Thyroid gland (tissue), 4 donors: Measurements from ENCODE around the gene CD19.

Source experiments
- POLR2A ChIP-seq, 2 donors: fragments of 450-650 bp; IDR thresholded peaks; one replicate each; pipeline ENCODE4 v1.6.1; 2017; ENCODE audit warnings: antibody characterized with exemption in 2 of 2, mild to moderate bottlenecking in 2 of 2, moderate library complexity in 1 of 2
- TF ChIP-seq, protein P1 (sequence below), 6 experiments: fragments of 200-600 bp in 3 of 6; fragments of 450-650 bp in 3 of 6; sonication (generic) in 3 of 6; IDR thresholded peaks; one replicate each; pipeline ENCODE4 v1.5.1; 2016 to 2019; ENCODE audit warnings: antibody characterized with exemption in 6 of 6, mild to moderate bottlenecking in 2 of 6, inconsistent platforms in 1 of 6, moderate library complexity in 1 of 6

DNA sequence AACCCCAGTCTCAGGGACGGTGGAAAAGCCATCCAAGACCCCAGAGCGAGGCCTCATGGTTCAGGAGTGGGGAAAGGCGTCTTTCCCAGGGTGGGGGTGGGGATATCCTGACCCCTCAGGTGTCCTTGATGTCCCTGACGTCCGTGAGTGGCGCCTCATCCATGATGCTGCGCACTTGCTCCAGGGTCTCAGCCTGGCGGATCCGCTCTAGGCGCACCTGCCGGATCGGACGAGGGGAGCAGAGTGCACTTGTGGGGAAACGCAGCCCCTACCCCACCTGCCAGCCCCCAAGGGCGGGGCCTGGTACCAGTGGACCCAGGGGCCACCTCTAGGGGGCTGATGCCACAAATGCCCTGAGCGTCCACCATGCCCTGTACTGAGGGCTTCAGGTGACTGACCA is 26.9 kb upstream of the CD19 start:
- no peak for TF ChIP-seq POLR2A (IDR thresholded peaks at IDR 0.05)
- TF ChIP-seq, protein P1, sequence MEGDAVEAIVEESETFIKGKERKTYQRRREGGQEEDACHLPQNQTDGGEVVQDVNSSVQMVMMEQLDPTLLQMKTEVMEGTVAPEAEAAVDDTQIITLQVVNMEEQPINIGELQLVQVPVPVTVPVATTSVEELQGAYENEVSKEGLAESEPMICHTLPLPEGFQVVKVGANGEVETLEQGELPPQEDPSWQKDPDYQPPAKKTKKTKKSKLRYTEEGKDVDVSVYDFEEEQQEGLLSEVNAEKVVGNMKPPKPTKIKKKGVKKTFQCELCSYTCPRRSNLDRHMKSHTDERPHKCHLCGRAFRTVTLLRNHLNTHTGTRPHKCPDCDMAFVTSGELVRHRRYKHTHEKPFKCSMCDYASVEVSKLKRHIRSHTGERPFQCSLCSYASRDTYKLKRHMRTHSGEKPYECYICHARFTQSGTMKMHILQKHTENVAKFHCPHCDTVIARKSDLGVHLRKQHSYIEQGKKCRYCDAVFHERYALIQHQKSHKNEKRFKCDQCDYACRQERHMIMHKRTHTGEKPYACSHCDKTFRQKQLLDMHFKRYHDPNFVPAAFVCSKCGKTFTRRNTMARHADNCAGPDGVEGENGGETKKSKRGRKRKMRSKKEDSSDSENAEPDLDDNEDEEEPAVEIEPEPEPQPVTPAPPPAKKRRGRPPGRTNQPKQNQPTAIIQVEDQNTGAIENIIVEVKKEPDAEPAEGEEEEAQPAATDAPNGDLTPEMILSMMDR (IDR thresholded peaks at IDR 0.05) = no peak
